C1 segment of cervical spinal cord (tissue), 14 donors: ENCODE measurements around the gene PRKCA.
"Not testable (repeated sequence)": the region's sequence is repeated elsewhere in the genome, so short reads cannot be mapped to it uniquely, and the experiment has no call there.

Experiments
- DNase-seq, 14 donors: peaks; one replicate each; lab custom pipeline; 2025; lab: John Stamatoyannopoulos, UW

PRKCA gene

DNA sequence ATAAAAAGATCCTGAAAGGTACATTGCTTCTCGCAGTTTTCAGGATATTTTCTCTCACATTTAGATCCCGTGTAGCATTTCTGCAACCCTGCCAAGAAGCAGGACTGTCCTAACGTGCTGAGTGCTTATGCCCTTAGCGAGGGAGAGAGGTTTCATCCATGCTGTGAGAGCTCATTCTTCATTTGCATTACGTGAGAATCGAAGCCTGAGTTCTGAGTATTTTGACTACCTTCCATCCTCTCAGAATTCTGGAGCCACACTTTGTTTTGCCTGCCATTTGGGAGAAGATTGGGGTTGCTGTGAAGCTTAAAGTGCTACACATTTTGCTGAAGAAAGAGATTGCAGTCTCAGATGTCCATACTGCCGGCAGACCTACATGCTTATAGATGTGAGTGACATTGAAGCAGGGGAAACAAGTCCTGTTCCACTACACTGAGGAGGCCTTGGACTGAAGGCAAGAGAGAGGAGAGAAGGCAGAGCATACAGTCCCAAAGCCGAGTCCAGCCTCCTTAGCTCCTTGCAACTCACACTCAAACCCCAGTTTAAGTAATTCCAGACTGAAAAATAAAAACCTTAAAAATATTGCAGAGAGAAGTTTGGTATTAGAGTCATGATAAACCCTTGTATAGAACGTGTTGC is 183.0 kb downstream of the PRKCA start:
- DNase-seq, result no peak

GRCh38 chr17:66487121-66487520 is 184.7 kb downstream of the PRKCA start:
- DNase-seq, result no peak

DNA sequence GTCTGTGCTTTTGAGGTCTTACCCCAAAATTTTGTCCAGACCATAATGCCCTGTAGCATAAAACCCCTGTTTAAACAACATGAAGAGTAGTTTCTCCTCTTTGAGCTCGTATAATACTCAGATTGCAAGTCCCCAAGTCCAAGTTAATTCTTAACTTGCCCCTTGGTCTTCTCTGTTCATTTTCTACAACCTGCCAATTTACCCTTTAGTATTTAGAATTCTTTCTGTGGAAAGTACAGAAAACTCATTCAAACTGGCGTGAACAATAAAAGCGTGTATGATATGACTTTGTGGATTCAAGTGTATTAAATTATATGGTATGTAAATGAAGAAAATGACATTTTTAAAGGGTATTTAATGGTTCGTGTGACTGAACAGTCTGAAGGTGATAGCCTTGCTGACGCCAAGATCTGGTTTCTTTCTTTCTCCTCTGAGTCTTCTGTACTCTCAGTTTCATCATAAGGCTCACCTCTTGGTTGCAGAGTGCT is 185.6 kb downstream of the PRKCA start:
- DNase-seq, result no peak

- no peak for DNase-seq
Measured at GRCh38 chr17:66488864-66489263, 186.5 kb downstream of the PRKCA start.

- DNase-seq, result not testable (repeated sequence)
Measured at GRCh38 chr17:66489576-66489975, 187.2 kb downstream of the PRKCA start.

- no peak for DNase-seq
Measured at GRCh38 chr17:66491213-66491612, 188.8 kb downstream of the PRKCA start.

GRCh38 chr17:66491665-66492064 is 189.3 kb downstream of the PRKCA start:
- no peak for DNase-seq

GRCh38 chr17:66492080-66492479 is 189.7 kb downstream of the PRKCA start:
- DNase-seq, result no peak

DNA sequence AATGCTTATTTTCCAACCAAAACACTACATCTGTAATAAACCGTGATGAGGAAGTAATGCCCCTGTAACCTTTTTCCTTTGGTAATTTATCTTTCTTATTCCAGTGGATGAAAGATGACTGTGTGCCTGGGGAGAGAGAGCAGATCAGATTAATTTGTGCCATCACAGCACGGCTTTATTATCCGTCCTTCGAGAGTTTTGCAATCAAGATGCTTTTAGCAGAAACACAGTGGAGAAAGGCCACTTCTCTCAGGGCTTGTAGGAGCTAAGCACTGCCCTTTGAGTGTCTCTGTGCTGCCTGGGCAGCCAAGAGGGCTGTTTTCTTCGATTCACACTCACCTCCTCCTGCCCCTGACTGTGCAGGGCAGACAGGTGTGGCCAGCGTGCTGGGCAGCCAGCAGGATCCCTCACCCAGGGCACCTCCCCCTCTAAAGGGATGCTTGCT is 190.2 kb downstream of the PRKCA start:
- DNase-seq, result no peak

GRCh38 chr17:66493283-66494019 is 191.0 kb downstream of the PRKCA start:
- peak in 2 of 14 donors; percentile 27 to 54 for DNase-seq

DNA sequence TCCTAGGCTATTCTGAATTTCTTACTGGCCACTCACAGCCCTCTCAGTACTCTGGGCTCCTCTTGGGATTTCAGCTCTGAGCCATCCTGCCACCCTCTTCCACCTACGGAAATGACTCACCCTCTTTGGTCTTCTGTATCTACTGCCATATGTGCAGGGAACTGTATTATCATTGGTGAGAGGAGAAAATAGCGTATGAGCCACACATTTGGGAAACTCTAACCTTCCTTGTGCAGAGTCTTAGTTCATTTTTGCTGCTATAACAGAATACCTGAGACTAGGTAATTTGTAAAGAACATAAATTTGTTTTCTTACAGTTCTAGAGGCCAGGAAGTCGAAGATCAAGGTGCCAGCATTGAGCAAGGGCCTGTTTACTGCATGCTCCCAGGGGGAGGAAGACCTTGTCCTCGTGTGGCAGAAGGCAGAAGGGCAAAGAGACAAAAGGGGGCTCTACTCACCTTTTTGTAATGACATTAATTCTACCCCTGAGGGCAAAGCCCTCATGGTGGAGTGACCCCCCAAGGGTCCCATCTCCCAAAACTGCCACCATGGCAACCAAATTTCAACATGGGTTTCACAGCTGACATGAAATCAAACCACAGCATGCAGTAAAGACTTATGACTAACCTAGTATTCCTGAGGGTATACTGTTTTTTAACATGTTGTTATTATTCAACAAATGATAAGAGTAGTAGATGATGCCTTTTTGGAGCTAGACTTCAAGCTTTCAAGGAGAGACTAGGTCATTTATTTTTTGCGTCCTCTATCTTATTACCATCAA is 191.8 kb downstream of the PRKCA start:
- DNase-seq, result no peak

- no peak for DNase-seq
Measured at GRCh38 chr17:66495035-66495434, 192.6 kb downstream of the PRKCA start.

- no peak for DNase-seq
Measured at GRCh38 chr17:66496306-66496705, 193.9 kb downstream of the PRKCA start.

DNA sequence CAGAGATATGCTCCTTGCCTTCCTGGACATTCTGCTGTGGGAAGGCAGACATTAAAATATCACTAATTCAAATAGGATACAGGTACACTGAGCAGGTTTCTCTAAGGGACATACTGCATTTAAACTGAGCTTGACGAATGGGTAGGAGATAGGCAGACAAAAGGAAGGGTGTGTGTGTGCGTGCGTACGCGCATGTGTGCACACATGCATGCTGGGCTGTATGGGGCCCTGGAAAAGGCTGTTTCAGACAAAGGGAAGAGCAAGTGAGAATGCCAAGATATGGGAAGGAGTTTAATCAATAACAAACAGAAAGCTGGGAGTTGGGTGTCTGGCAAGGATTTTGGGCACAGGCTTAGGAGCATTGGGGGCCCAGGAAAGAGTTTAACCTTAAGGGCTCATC is 196.2 kb downstream of the PRKCA start:
- DNase-seq, result no peak

GRCh38 chr17:66506641-66507040 is 204.2 kb downstream of the PRKCA start:
- DNase-seq, result no peak

- DNase-seq, result peak in 3 of 14 donors; percentile 22 to 37 (median 32)
Measured at GRCh38 chr17:66507103-66507923, 204.9 kb downstream of the PRKCA start.

DNA sequence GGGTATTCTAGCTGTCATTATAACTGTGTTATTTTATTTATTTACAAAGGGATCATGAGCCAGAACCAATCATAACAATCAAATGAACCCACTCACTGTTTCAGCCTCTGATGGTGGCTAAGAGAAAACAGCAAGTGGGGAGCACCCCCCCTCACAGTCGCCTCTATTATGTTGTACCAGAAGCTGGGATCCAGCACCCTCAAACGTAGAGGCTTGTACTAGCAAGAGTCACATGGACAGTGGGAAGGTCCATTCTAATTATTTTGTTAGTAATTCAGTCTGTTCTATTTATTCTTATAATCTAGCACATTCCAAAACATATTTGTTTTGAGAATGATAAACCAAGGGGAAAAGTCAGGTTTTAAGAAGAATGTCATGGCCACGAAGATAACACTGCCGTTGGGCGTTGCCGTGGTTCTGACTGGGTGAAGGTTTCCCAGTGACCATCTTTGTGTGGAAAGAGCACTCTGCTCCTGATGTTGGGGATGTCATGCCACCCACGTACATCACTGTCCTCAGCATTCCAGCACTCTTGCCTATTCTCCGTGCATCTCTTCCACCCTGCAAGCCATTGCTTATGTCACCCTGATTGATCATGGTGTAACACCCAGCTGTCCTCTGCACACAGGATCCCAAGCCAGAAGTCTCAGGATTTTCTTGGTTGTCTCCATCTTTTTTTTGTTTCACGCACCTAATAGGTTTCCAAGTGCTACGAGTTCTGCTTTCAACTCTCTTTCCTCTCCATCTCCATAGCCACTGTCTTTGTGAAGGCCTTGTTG is 205.8 kb downstream of the PRKCA start:
- DNase-seq, result no peak

- DNase-seq, result peak in 1 of 14 donors; percentile 28
Measured at GRCh38 chr17:66508896-66509844, 206.8 kb downstream of the PRKCA start.

- DNase-seq, result no peak
Measured at GRCh38 chr17:66509926-66510325, 207.5 kb downstream of the PRKCA start.
